GM18951 (cell line): ENCODE measurements around the gene CAMTA1.

Experiments used
- POLR2A ChIP-seq: IDR thresholded peaks from 4 replicates; pipeline ENCODE4 v1.6.1; 2011; ENCODE audit warnings: mild to moderate bottlenecking; ENCODE audit not compliant: insufficient read length, insufficient read depth; ENCODE audit errors: extremely low read depth
- in situ Hi-C: fragments of 300-500 bp; cut with MboI; formaldehyde crosslinking; loops from one replicate; pipeline ENCODE4 v1.12.0; 2022; ENCODE audit warnings: low sequenced_read_pairs, mixed read lengths, inconsistent platforms; ENCODE audit not compliant: unreplicated experiment

Gene CAMTA1

GRCh38 chr1:7753641-7754040, 968.4 kb downstream of the CAMTA1 start:
- TF ChIP-seq POLR2A = no peak

DNA sequence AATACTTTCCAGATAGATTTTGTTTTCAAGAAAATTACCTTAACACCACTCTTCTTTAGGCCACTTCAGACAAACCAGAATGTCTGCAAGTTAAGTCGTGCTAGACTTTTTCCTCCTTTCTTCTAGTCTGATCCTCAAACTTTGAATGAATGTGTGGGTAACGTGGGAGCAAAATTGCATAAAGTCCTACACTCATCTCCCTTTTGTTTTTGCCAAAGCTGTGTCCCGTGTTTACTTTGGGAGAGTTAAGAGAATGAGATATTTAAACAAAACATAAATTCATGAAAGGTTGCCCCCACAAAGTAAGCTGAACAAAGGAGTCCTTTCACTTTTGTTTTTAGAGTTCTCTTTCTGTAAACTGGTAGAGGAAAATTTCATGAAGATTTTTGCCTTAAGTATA, 969.0 kb downstream of the CAMTA1 start:
- in situ Hi-C loops = no loop called here
- TF ChIP-seq POLR2A = no peak

More at GRCh38 chr1:7753641-7754040, 968.4 kb downstream of the CAMTA1 start:
- in situ Hi-C loops = no loop called here

DNA sequence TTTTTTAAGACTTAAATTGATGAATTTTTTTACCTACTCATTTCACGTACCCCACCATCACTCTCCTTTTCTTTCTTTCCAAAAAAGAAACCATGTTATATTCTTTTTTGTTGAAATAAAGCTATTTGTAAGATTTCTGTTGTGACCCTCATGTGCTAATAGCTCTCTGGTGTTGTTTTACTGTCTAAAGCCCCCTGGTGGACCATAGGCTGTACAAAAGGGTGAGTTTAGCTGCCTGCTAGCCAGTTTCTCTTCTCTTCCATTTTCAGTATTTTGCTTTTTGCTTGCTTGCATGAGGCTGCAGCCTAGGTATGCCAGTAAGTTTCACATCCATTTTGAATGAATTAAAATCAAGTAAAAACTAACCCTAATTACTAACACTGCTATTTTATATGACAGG, 970.2 kb downstream of the CAMTA1 start:
- in situ Hi-C loops = no loop called here
- no peak for TF ChIP-seq POLR2A

- no peak for TF ChIP-seq POLR2A
- in situ Hi-C loops = no loop called here
Observed at GRCh38 chr1:7760245-7760644, 975.0 kb downstream of the CAMTA1 start.

GRCh38 chr1:7761103-7761502, 975.8 kb downstream of the CAMTA1 start:
- in situ Hi-C loops = no loop called here
- TF ChIP-seq POLR2A = no peak

GRCh38 chr1:7767176-7767575, 981.9 kb downstream of the CAMTA1 start:
- no peak for TF ChIP-seq POLR2A
- in situ Hi-C loops = no loop called here

- no peak for TF ChIP-seq POLR2A
- in situ Hi-C loops = no loop called here
Observed at GRCh38 chr1:7768583-7768982, 983.3 kb downstream of the CAMTA1 start.

DNA sequence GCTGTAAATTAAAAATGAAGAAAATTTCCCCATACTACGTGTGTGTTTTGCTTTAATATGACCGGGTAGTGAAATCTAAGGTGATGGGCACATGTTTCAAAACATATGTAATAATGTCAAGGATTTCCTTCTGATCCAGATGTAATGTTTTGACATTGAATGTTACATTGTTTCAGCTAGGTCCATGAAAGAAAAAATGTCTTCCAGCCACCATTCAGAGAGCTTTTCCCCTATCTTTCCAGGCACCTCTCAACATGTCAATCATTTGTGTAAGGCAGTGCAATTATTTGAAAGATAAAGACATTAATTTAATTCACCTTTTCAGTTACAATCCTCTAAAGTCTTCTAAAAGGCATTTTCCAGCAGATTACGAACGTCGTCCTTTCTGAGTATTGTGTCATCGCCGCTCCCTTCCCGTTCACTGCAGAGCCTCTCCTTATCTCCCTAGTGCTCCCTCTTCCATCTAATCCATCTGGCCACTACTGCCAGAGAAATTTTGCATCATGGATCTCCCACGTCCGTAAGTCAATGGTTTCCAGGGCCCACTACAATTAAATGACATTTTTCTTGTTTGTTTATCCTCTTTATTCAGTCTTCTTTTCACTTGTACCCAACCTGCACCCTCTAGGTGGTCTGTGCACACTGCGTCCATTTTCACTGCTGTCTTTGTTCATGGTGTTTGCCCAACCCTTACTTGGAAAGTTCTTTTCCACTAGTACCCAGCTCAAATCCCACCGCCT, 984.6 kb downstream of the CAMTA1 start:
- no peak for TF ChIP-seq POLR2A
- in situ Hi-C loops = no loop called here

GRCh38 chr1:7770669-7770996, 985.4 kb downstream of the CAMTA1 start:
- in situ Hi-C loops = no loop called here
- no peak for TF ChIP-seq POLR2A

- peak; percentile 59 for TF ChIP-seq POLR2A
Observed at GRCh38 chr1:7770997-7771822, 986.0 kb downstream of the CAMTA1 start, which contains the start of gene VAMP3. TSS of gene VAMP3 (plus strand) at chr1:7771296. CDS start at chr1:7771384, 88 bp downstream.

DNA sequence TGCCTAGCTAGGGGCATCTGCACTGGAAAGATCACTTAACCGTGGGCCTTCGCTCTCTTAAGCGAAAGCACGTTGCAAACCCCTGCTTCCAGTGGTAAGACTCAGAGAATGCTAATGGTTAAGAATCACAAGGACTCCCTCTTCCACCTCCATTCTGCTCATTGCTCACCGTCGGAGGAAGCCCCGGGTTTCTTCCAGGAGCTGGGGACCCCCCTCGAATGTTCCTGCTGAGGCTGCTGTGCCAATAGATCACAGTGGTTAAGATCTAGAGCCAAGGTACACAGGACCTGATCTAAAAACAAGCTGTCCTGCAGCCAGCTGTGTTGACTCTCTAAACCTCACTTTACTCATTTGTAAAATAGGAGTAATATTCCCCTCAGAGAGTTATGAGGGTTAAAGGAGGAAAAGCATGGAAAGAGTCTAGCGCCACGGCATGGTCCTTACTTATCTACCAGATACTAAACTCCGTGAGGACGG, 986.6 kb downstream of the CAMTA1 start:
- in situ Hi-C loops = no loop called here
- TF ChIP-seq POLR2A = no peak

More at GRCh38 chr1:7770997-7771822, 986.0 kb downstream of the CAMTA1 start, which contains the start of gene VAMP3:
- in situ Hi-C loops = no loop called here

DNA sequence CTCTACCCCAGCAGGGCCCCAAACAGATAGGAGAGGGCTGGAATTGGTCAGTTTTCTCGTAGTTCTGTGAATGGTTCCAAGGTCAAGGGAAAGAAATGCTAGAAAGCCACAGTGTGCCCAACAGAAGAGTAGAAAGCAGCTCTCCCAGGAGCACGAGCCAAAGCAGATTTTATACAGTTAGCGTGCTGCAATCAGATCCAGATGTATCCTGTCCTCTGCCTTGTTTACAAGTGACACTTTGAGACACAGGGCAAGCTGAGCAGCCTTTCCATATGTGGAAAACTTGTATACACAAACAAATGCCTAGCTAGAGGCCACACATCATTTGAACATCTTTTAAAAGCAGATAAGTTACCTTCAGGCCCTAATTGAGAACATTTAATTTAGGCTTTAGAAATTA, 992.3 kb downstream of the CAMTA1 start:
- in situ Hi-C loops = no loop called here
- TF ChIP-seq POLR2A = no peak

GRCh38 chr1:7778133-7778628, 992.9 kb downstream of the CAMTA1 start:
- no peak for TF ChIP-seq POLR2A
- in situ Hi-C loops = no loop called here

DNA sequence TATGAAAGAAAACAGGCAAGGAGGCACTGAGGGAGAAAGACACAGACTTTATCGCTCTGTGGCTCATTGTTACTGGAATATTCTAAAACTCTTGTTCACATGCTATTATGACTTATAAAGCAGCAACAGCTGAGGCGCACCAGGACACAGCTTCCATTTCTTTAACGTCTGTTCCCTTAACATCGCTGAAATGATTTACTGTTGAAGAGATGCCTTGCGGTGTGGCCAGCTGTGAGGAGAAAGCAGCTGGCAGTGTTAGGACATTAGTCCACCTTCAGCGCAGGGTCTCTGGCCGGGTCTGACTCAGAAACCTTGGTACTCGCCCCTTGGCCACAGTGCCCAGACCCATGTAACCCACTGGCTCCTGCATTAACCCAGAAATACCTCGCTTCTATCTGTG, 995.7 kb downstream of the CAMTA1 start:
- TF ChIP-seq POLR2A = no peak
- in situ Hi-C loops = no loop called here

DNA sequence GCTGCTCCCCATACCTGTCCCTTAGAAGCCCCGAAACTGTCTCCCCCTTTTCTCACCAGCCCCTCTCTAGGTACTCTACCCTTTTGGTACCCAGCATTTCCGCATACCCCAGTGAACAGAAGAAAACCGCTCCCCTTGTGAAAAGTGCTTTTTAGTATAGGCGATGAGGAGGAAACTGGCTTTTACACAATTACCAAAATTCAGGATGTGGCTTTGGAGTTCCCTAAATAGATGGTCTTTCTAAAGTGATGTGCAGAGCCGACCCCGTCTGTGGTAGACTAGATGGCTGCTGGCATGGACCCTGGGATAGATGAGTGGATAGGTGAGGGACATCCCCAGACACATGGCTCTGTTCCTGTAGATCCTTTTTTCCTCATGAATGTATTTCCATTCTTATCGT, 996.2 kb downstream of the CAMTA1 start:
- in situ Hi-C loops = no loop called here
- no peak for TF ChIP-seq POLR2A
